Muscle of leg (tissue), 11 donors: ENCODE measurements around the gene ARHGEF33. TPM values are rescaled to one million over a fixed set of nuclear protein-coding genes. Genes with fewer than 3 reads are reported as not detected.
A peak's percentile ranks its signal among the peaks of the same experiment; 100 is the strongest.

ENCODE experiments used
- DNase-seq: peaks from one replicate; pipeline ENCODE4 v3.0.0; 2013
- H3K27ac ChIP-seq: one replicate; pipeline ENCODE4 v1.5.1; 2013; ENCODE audit warnings: mild to moderate bottlenecking, low read length, control low read depth
- H3K27me3 ChIP-seq: one replicate; pipeline ENCODE4 v1.6.1; 2013; ENCODE audit warnings: low read length; ENCODE audit not compliant: control insufficient read depth, insufficient read depth
- H3K36me3 ChIP-seq: one replicate; pipeline ENCODE4 v1.6.1; 2013; ENCODE audit warnings: low read length; ENCODE audit not compliant: control insufficient read depth, insufficient read depth
- H3K4me1 ChIP-seq: one replicate; pipeline ENCODE4 v1.6.1; 2013; ENCODE audit warnings: low read length; ENCODE audit not compliant: control insufficient read depth, insufficient read depth
- H3K4me3 ChIP-seq: one replicate; pipeline ENCODE4 v1.5.1; 2013; ENCODE audit warnings: low read length, control low read depth
- H3K9me3 ChIP-seq: replicated peaks from 2 replicates; pipeline ENCODE4 v1.6.1; 2013; ENCODE audit warnings: low read depth, low read length; ENCODE audit not compliant: control insufficient read depth
- WGBS: methylation state at CpG from one replicate; pipeline ENCODE4 v1.1.5; 2013; ENCODE audit warnings: missing lambda C conversion rate; ENCODE audit not compliant: insufficient coverage; 5-methylcytosine and 5-hydroxymethylcytosine counted together
- polyA plus RNA-seq, 8 donors: library from polyadenylated mRNA; unstranded; fragments of 120-200 nt; gene quantifications; one replicate each; pipeline versions ENCODE4 v1.2.1 to v1.2.3, GENCODE V29; 2013; ENCODE audit warnings: inconsistent platforms in 1 of 8, low replicate concordance in 1 of 8; ENCODE audit not compliant: insufficient read length in 8 of 8, insufficient read depth in 1 of 8
- total RNA-seq: library from RNA; stranded (reverse); fragments of 120-200 nt; gene quantifications from one replicate; pipeline ENCODE4 v1.2.4, GENCODE V29; 2013

ARHGEF33 gene
- total and polyA plus RNA-seq, 9 donors, result 0.71 to 2.2 (median 1.1) TPM

GRCh38 chr2:38971377-38971776 is 81.7 kb downstream of the ARHGEF33 start:
- no peak overlapping the region for H3K27ac ChIP-seq

GRCh38 chr2:38973266-38973665 is 83.6 kb downstream of the ARHGEF33 start:
- no peaks in the 10 kb centered on the region for H3K36me3 ChIP-seq

More at GRCh38 chr2:38971377-38971776, 81.7 kb downstream of the ARHGEF33 start:
- WGBS, result 93% methylated on average over 4 of the region's 4 CpGs
- Histone ChIP-seq H3K27me3 (no peaks in the 10 kb centered on the region), H3K9me3 (no peaks in the 10 kb centered on the region), H3K4me3 (no peak overlapping the region), H3K4me1 (no peaks in the 10 kb centered on the region), H3K36me3 (no peaks in the 10 kb centered on the region)
- no peak for DNase-seq

GRCh38 chr2:38975042-38975441 is 85.4 kb downstream of the ARHGEF33 start:
- no peaks in the 10 kb centered on the region for H3K36me3 ChIP-seq
- no peaks in the 10 kb centered on the region for H3K4me1 ChIP-seq
- no peaks in the 10 kb centered on the region for H3K27me3 ChIP-seq
- no peaks in the 10 kb centered on the region for H3K9me3 ChIP-seq
- WGBS, result no CpG with 5 or more reads among the region's 6 CpGs
- peak; percentile 72 for DNase-seq
- no peak overlapping the region for H3K4me3 ChIP-seq
- no peak overlapping the region for H3K27ac ChIP-seq

More at GRCh38 chr2:38973266-38973665, 83.6 kb downstream of the ARHGEF33 start:
- no peak overlapping the region for H3K4me3 ChIP-seq
- H3K27me3 ChIP-seq, result no peaks in the 10 kb centered on the region
- H3K27ac ChIP-seq, result no peak overlapping the region
- DNase-seq, result no peak
- H3K4me1 ChIP-seq, result no peaks in the 10 kb centered on the region
- H3K9me3 ChIP-seq, result no peaks in the 10 kb centered on the region

- WGBS, result 100% methylated on average over 1 of the region's 3 CpGs
- no peak overlapping the region for H3K4me3 ChIP-seq
- no peak overlapping the region for H3K27ac ChIP-seq
- DNase-seq, result no peak
- H3K9me3 ChIP-seq, result no peaks in the 10 kb centered on the region
- H3K36me3 ChIP-seq, result no peaks in the 10 kb centered on the region
- H3K27me3 ChIP-seq, result no peaks in the 10 kb centered on the region
- no peaks in the 10 kb centered on the region for H3K4me1 ChIP-seq
Observed at GRCh38 chr2:38977047-38977446, 87.4 kb downstream of the ARHGEF33 start.

GRCh38 chr2:38978296-38978903 is 88.7 kb downstream of the ARHGEF33 start:
- Histone ChIP-seq H3K27me3 (no peaks in the 10 kb centered on the region), H3K4me1 (no peaks in the 10 kb centered on the region), H3K9me3 (no peaks in the 10 kb centered on the region), H3K27ac (no peak overlapping the region), H3K4me3 (no peak overlapping the region), H3K36me3 (no peaks in the 10 kb centered on the region)
- WGBS, result 79% methylated on average over 4 of the region's 5 CpGs
- peak; percentile 59 for DNase-seq

GRCh38 chr2:38978908-38979307 is 89.2 kb downstream of the ARHGEF33 start:
- no peaks in the 10 kb centered on the region for H3K27me3 ChIP-seq
- H3K36me3 ChIP-seq, result peaks cover 2% of the 10 kb centered on the region
- H3K9me3 ChIP-seq, result no peaks in the 10 kb centered on the region
- no peak overlapping the region for H3K27ac ChIP-seq
- DNase-seq, result no peak
- no peak overlapping the region for H3K4me3 ChIP-seq
- 92% methylated on average over 3 of the region's 3 CpGs for WGBS
- H3K4me1 ChIP-seq, result no peaks in the 10 kb centered on the region

GRCh38 chr2:38981003-38981669 is 91.5 kb downstream of the ARHGEF33 start:
- DNase-seq, result no peak
- Histone ChIP-seq H3K9me3 (no peaks in the 10 kb centered on the region), H3K36me3 (peaks cover 17% of the 10 kb centered on the region), H3K4me1 (no peaks in the 10 kb centered on the region), H3K4me3 (no peak overlapping the region), H3K27me3 (no peaks in the 10 kb centered on the region), H3K27ac (no peak overlapping the region)
- WGBS, result 67% methylated on average over 1 of the region's 3 CpGs

GRCh38 chr2:38981670-38982357 is 92.1 kb downstream of the ARHGEF33 start:
- Histone ChIP-seq H3K36me3 (peaks cover 20% of the 10 kb centered on the region), H3K27me3 (no peaks in the 10 kb centered on the region), H3K4me3 (no peak overlapping the region), H3K27ac (no peak overlapping the region), H3K4me1 (no peaks in the 10 kb centered on the region), H3K9me3 (no peaks in the 10 kb centered on the region)
- WGBS, result 94% methylated on average over 6 of the region's 8 CpGs
- no peak for DNase-seq

- no peak for DNase-seq
- Histone ChIP-seq H3K4me1 (no peaks in the 10 kb centered on the region), H3K27me3 (no peaks in the 10 kb centered on the region), H3K9me3 (no peaks in the 10 kb centered on the region), H3K27ac (no peak overlapping the region), H3K36me3 (peaks cover 20% of the 10 kb centered on the region), H3K4me3 (no peak overlapping the region)
- WGBS, result no CpG with 5 or more reads among the region's 1 CpG
Observed at GRCh38 chr2:38982498-38982897, 92.8 kb downstream of the ARHGEF33 start.

GRCh38 chr2:38988716-38989115 is 99.0 kb downstream of the ARHGEF33 start:
- H3K36me3 ChIP-seq, result peaks cover 33% of the 10 kb centered on the region
- no peaks in the 10 kb centered on the region for H3K9me3 ChIP-seq
- no CpG with 5 or more reads among the region's 1 CpG for WGBS
- no peaks in the 10 kb centered on the region for H3K27me3 ChIP-seq
- H3K4me1 ChIP-seq, result no peaks in the 10 kb centered on the region
- no peak overlapping the region for H3K4me3 ChIP-seq
- no peak for DNase-seq
- no peak overlapping the region for H3K27ac ChIP-seq
